H1 (cell line): Measurements from ENCODE around the gene ZNF577. TPM values are rescaled to one million over a fixed set of nuclear protein-coding genes. Genes with fewer than 3 reads are reported as not detected.

ENCODE experiments used
- CTCF ChIA-PET: fragments of 300-600 bp; sonication (Branson Sonifier 250); formaldehyde crosslinking; loops from one replicate; lab custom pipeline; 2021; ENCODE audit not compliant: partially characterized antibody; lab: Charles Lee
- POLR2A ChIA-PET: fragments of 300-600 bp; sonication (Branson Sonifier 250); formaldehyde crosslinking; loops from one replicate; lab custom pipeline; 2021; ENCODE audit warnings: inconsistent platforms; ENCODE audit not compliant: partially characterized antibody; lab: Charles Lee
- DNase-seq, 2 experiments: peaks; one replicate each; pipeline versions ENCODE4 v3.0.0 to v3.0.0-alpha.2; 2010 to 2022; ENCODE audit warnings: low spot score in 2 of 2, low read depth in 1 of 2, mixed read lengths in 1 of 2
- FAIRE-seq: peaks from 2 replicates; lab custom pipeline; 2011; peaks lifted over from hg19 to GRCh38; lab: Jason Lieb, UNC
- H2AFZ ChIP-seq: 2 replicates; pipeline ENCODE4 v1.8.1; 2012; ENCODE audit warnings: low read length, inconsistent platforms
- H2AK5ac ChIP-seq: 2 replicates; pipeline ENCODE4 v1.6.1; 2013; ENCODE audit warnings: low read depth, low read length
- H2BK120ac ChIP-seq: replicated peaks from 2 replicates; pipeline ENCODE3; 2013; ENCODE audit warnings: low read depth, low read length, inconsistent platforms
- H2BK12ac ChIP-seq: 2 replicates; pipeline ENCODE4 v1.6.1; 2013; ENCODE audit warnings: low read depth, low read length
- H2BK15ac ChIP-seq: 2 replicates; pipeline ENCODE4 v1.6.1; 2013; ENCODE audit warnings: low read length
- H2BK20ac ChIP-seq: 2 replicates; pipeline ENCODE4 v1.6.1; 2013; ENCODE audit warnings: low read length
- H2BK5ac ChIP-seq: 2 replicates; pipeline ENCODE4 v1.6.1; 2013; ENCODE audit warnings: low read depth, low read length
- H3K14ac ChIP-seq: 2 replicates; pipeline ENCODE4 v1.6.1; 2013; ENCODE audit warnings: inconsistent platforms; ENCODE audit not compliant: insufficient read length
- H3K18ac ChIP-seq: 2 replicates; pipeline ENCODE4 v1.6.1; 2013; ENCODE audit warnings: low read length; ENCODE audit errors: extremely low read depth
- H3K23ac ChIP-seq: 2 replicates; pipeline ENCODE4 v1.6.1; 2013; ENCODE audit warnings: inconsistent platforms; ENCODE audit not compliant: insufficient read length
- H3K23me2 ChIP-seq: 2 replicates; pipeline ENCODE4 v1.6.1; 2013; ENCODE audit warnings: low read depth, low read length
- H3K27ac ChIP-seq: 2 replicates; pipeline ENCODE4 v1.6.1; 2011; ENCODE audit warnings: low read depth, low read length, inconsistent platforms
- H3K27me3 ChIP-seq, 4 experiments: replicated peaks in 1 of 4; 1 replicate in 1 of 4; 2 replicates in 3 of 4; pipeline versions ENCODE4 v1.6.1 to v1.8.1; 2011 to 2013; ENCODE audit warnings: low read length in 3 of 4, mild to moderate bottlenecking in 3 of 4, inconsistent platforms in 2 of 4, mixed read lengths in 2 of 4, moderate library complexity in 1 of 4; ENCODE audit not compliant: control insufficient read depth in 3 of 4, insufficient read depth in 3 of 4; ENCODE audit errors: extremely low read depth in 1 of 4
- H3K36me3 ChIP-seq, 4 experiments: 2 replicates each; pipeline versions ENCODE4 v1.6.1 to v1.8.1; 2011 to 2013; ENCODE audit warnings: mild to moderate bottlenecking in 4 of 4, low read length in 3 of 4, moderate library complexity in 2 of 4, control low read depth in 1 of 4, inconsistent platforms in 1 of 4; ENCODE audit not compliant: insufficient read depth in 4 of 4, control insufficient read depth in 2 of 4
- H3K4ac ChIP-seq: replicated peaks from 2 replicates; pipeline ENCODE3; 2013; ENCODE audit warnings: low read length, low read depth, mixed read lengths, inconsistent platforms; ENCODE audit not compliant: insufficient read length
- H3K4me1 ChIP-seq, 4 experiments: replicated peaks in 1 of 4; 1 replicate in 1 of 4; 2 replicates in 3 of 4; pipeline versions ENCODE4 v1.6.1 to v1.8.1; 2011 to 2013; ENCODE audit warnings: low read length in 3 of 4, inconsistent platforms in 2 of 4, mixed read lengths in 1 of 4; ENCODE audit not compliant: insufficient read depth in 4 of 4, control insufficient read depth in 3 of 4
- H3K4me2 ChIP-seq, 2 experiments: 2 replicates each; pipeline versions ENCODE4 v1.6.1 to v1.8.1; 2011 to 2013; ENCODE audit warnings: low read depth in 2 of 2, low read length in 2 of 2, control low read depth in 1 of 2, inconsistent platforms in 1 of 2, mild to moderate bottlenecking in 1 of 2; ENCODE audit not compliant: insufficient read depth in 1 of 2
- H3K4me3 ChIP-seq, 4 experiments: fragments of 200-600, 300-600 bp in 1 of 4; sonication (generic), shearing (Covaris generic), sonication (Bioruptor Twin) in 1 of 4; 2 replicates each; pipeline versions ENCODE4 v1.5.1 to v1.8.1; 2011 to 2016; ENCODE audit warnings: low read length in 4 of 4, low read depth in 3 of 4, control low read depth in 2 of 4, inconsistent platforms in 2 of 4, mild to moderate bottlenecking in 2 of 4, mixed read lengths in 1 of 4, moderate library complexity in 1 of 4; ENCODE audit not compliant: insufficient read depth in 2 of 4; ENCODE audit errors: extremely low read depth in 1 of 4
- H3K56ac ChIP-seq: replicated peaks from 2 replicates; pipeline ENCODE3; 2013; ENCODE audit warnings: low read depth, mild to moderate bottlenecking, mixed read lengths, low read length, inconsistent platforms; ENCODE audit not compliant: insufficient read length
- H3K79me1 ChIP-seq: 2 replicates; pipeline ENCODE4 v1.6.1; 2013; ENCODE audit warnings: low read depth, low read length, control low read depth
- H3K79me2 ChIP-seq, 2 experiments: 2 replicates each; pipeline versions ENCODE4 v1.6.1 to v1.8.1; 2012 to 2013; ENCODE audit warnings: low read length in 2 of 2, mild to moderate bottlenecking in 2 of 2, inconsistent platforms in 1 of 2; ENCODE audit not compliant: insufficient read depth in 2 of 2, control insufficient read depth in 1 of 2
- H3K9ac ChIP-seq, 4 experiments: replicated peaks in 1 of 4; 1 replicate in 1 of 4; 2 replicates in 3 of 4; pipeline versions ENCODE4 v1.6.1 to v1.8.1; 2011 to 2013; ENCODE audit warnings: low read depth in 3 of 4, low read length in 3 of 4, control low read depth in 2 of 4, mild to moderate bottlenecking in 2 of 4, moderate library complexity in 2 of 4, inconsistent platforms in 1 of 4; ENCODE audit errors: extremely low read depth in 1 of 4
- H3K9me3 ChIP-seq, 2 experiments: 2 replicates each; pipeline versions ENCODE4 v1.6.1 to v1.8.1; 2012 to 2013; ENCODE audit warnings: mild to moderate bottlenecking in 2 of 2, moderate library complexity in 2 of 2, control low read depth in 1 of 2, inconsistent platforms in 1 of 2, low read depth in 1 of 2, low read length in 1 of 2, mixed read lengths in 1 of 2; ENCODE audit not compliant: insufficient read depth in 2 of 2
- H4K20me1 ChIP-seq, 2 experiments: replicated peaks in 1 of 2; 2 replicates each; pipeline versions ENCODE3 to v1.8.1; 2011 to 2013; ENCODE audit warnings: inconsistent platforms in 2 of 2, low read length in 2 of 2, mild to moderate bottlenecking in 1 of 2; ENCODE audit not compliant: insufficient read depth in 2 of 2, control insufficient read depth in 1 of 2
- H4K5ac ChIP-seq: 2 replicates; pipeline ENCODE4 v1.6.1; 2013; ENCODE audit warnings: low read length, low read depth, mixed read lengths, inconsistent platforms; ENCODE audit not compliant: insufficient read length
- H4K8ac ChIP-seq: 2 replicates; pipeline ENCODE4 v1.8.0; 2013; ENCODE audit warnings: mild to moderate bottlenecking, moderate library complexity, low read length, inconsistent platforms; ENCODE audit not compliant: insufficient read depth; ENCODE audit errors: extremely low read depth
- H4K91ac ChIP-seq: replicated peaks from 2 replicates; pipeline ENCODE3; 2013; ENCODE audit warnings: low read length, mixed read lengths, inconsistent platforms; ENCODE audit not compliant: insufficient read length
- BCL11A ChIP-seq, 2 experiments: IDR thresholded peaks; one replicate each; pipeline ENCODE4 v1.6.1; 2011; ENCODE audit warnings: low read depth in 2 of 2, low read length in 2 of 2, mild to moderate bottlenecking in 2 of 2
- CBX8 ChIP-seq: fragments of 300-800, 300-1000 bp; sonication (generic); IDR thresholded peaks from 2 replicates; pipeline ENCODE4 v1.7.1; 2016; ENCODE audit warnings: low read depth, low read length, borderline replicate concordance
- KDM1A ChIP-seq: fragments of 200-600, 300-600 bp; sonication (generic); IDR thresholded peaks from 2 replicates; pipeline ENCODE4 v1.7.1; 2016; ENCODE audit warnings: mild to moderate bottlenecking, low read length, borderline replicate concordance
- KDM4A ChIP-seq: IDR thresholded peaks from one replicate; pipeline ENCODE4 v1.7.1; 2012; ENCODE audit warnings: low read depth, mild to moderate bottlenecking, moderate library complexity, low read length, inconsistent platforms; ENCODE audit not compliant: severe bottlenecking
- NANOG ChIP-seq: IDR thresholded peaks from 2 replicates; pipeline ENCODE4 v1.6.1; 2011; ENCODE audit warnings: low read length, low read depth, mild to moderate bottlenecking, inconsistent platforms; ENCODE audit not compliant: insufficient read depth, poor library complexity, severe bottlenecking
- POLR2AphosphoS5 ChIP-seq: IDR thresholded peaks from 2 replicates; pipeline ENCODE4 v1.6.1; 2011; ENCODE audit warnings: low read depth, low read length
- RAD21 ChIP-seq, 2 experiments: IDR thresholded peaks in 1 of 2; conservative IDR thresholded peaks in 1 of 2; 2 replicates each; pipeline ENCODE4 v1.6.1; 2011; ENCODE audit warnings: low read depth in 2 of 2, low read length in 2 of 2, improper control_type of control experiment in 1 of 2, inconsistent platforms in 1 of 2, mild to moderate bottlenecking in 1 of 2, moderate library complexity in 1 of 2
- RBBP5 ChIP-seq: IDR thresholded peaks from 2 replicates; pipeline ENCODE4 v1.7.1; 2012; ENCODE audit warnings: low read depth, mild to moderate bottlenecking, inconsistent platforms, low read length, moderate library complexity, borderline replicate concordance
- RFX5 ChIP-seq: IDR thresholded peaks from 2 replicates; pipeline ENCODE4 v1.6.1; 2011; ENCODE audit warnings: low read depth, low read length, improper control_type of control experiment, borderline replicate concordance
- RXRA ChIP-seq: IDR thresholded peaks from 2 replicates; pipeline ENCODE4 v1.6.1; 2011; ENCODE audit warnings: low read depth, mild to moderate bottlenecking, low read length, moderate library complexity; ENCODE audit not compliant: insufficient read depth
- SIX5 ChIP-seq: IDR thresholded peaks from 2 replicates; pipeline ENCODE4 v1.6.1; 2011; ENCODE audit warnings: mild to moderate bottlenecking, low read depth, low read length
- SP1 ChIP-seq: IDR thresholded peaks from 2 replicates; pipeline ENCODE4 v1.6.1; 2011; ENCODE audit warnings: low read depth, low read length
- SRF ChIP-seq: IDR thresholded peaks from 2 replicates; pipeline ENCODE4 v1.6.1; 2011; ENCODE audit warnings: mild to moderate bottlenecking, low read depth, low read length, moderate library complexity
- ZNF274 ChIP-seq: IDR thresholded peaks from 2 replicates; pipeline ENCODE4 v1.7.0; 2012; ENCODE audit warnings: low read length, borderline replicate concordance; ENCODE audit errors: extremely low read depth
- WGBS, 2 experiments: shearing (Covaris generic) in 1 of 2; methylation state at CpG; one replicate each; pipeline versions ENCODE4 v1.1.6 to v1.1.7; 2013 to 2015; ENCODE audit warnings: low lambda C conversion rate in 2 of 2, mixed read lengths in 2 of 2, inconsistent platforms in 1 of 2, low coverage in 1 of 2, missing lambda C conversion rate in 1 of 2; ENCODE audit not compliant: insufficient replicate concordance in 2 of 2, insufficient coverage in 1 of 2, insufficient read length in 1 of 2; ENCODE audit errors: extremely low coverage in 1 of 2, missing lambda C conversion rate in 1 of 2; 5-methylcytosine and 5-hydroxymethylcytosine counted together
- polyA plus RNA-seq, 7 experiments: library from polyadenylated mRNA; depleted of rRNA in 3 of 7; stranded (reverse) in 5 of 7; unstranded in 2 of 7; fragments of >200 nt in 5 of 7; fragments of 200-250 nt in 2 of 7; gene quantifications; 1 replicate in 5 of 7; 2 replicates in 1 of 7; 4 replicates in 1 of 7; pipeline versions ENCODE4 v1.2.1 to v1.2.3, GENCODE V29; 2011 to 2013; ENCODE audit warnings: missing spikeins in 2 of 7, mixed read lengths in 2 of 7
- total RNA-seq: library from RNA; stranded (reverse); fragmentation: NEBNext Ultra II Directional; extraction: Animal tissue kit (Norgen Biotek cat#: 25700); gene quantifications from 2 replicates; pipeline ENCODE4 v1.2.1, GENCODE V29; 2021
- TF ChIP-seq, protein P1 (sequence below): IDR thresholded peaks from 2 replicates; pipeline ENCODE4 v1.6.1; 2012; ENCODE audit warnings: inconsistent platforms

Gene ZNF577
- total and polyA plus RNA-seq, 2 of the 8 experiments (the other 6 are each of a cell fraction or from before 2014, with no cell fraction given) = 13.8 to 14.9 TPM

DNA sequence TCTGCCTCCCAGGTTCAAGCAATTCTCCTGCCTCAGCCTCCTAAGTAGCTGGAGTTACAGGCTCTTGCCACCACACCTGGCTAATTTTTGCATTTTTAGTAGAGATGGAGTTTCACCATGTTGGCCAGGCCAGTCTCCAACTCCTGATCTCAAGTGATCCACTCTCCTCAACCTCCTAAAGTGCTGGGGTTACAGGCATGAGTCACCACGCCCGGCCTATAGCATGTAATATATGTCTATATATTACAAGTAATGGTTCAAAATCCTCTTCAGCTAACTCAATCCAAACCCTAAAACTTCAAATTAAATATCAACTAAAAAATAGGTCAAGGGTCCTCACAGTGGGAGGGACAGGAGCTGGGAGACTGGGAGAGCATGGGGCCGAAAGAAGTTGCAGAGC lies 64.8 kb downstream of the ZNF577 start:
- H3K4me3 ChIP-seq = no peak overlapping the region
- H4K91ac ChIP-seq = no peak overlapping the region
- no peaks in the 10 kb centered on the region for H4K20me1 ChIP-seq
- 98% methylated on average over 3 of the region's 3 CpGs; no CpG with 5 or more reads in 1 of the 2 experiments for WGBS, 2 experiments
- H3K79me1 ChIP-seq = no peaks in the 10 kb centered on the region
- FAIRE-seq (no peak), DNase-seq (no peak)
- H3K18ac ChIP-seq = no peak overlapping the region
- no peak overlapping the region for H4K5ac ChIP-seq
- H2BK120ac ChIP-seq = no peak overlapping the region
- ChIA-PET POLR2A (no interaction called here), CTCF (no interaction called here)
- H3K4me2 ChIP-seq = no peak overlapping the region
- H2BK12ac ChIP-seq = no peak overlapping the region
- no peak overlapping the region for H2AK5ac ChIP-seq
- 0 out of 2 replicates have a peak, but pooled peaks cover 2% of the 10 kb centered on the region for H3K23me2 ChIP-seq
- no peak overlapping the region for H3K4ac ChIP-seq
- no peaks in the 10 kb centered on the region for H3K36me3 ChIP-seq
- peaks cover 24 to 31% of the 10 kb centered on the region in 2 experiments; a peak in 3 of 4 replicates for H3K9me3 ChIP-seq
- H2BK15ac ChIP-seq = no peak overlapping the region
- H3K56ac ChIP-seq = no peak overlapping the region
- no peaks in the 10 kb centered on the region for H3K27me3 ChIP-seq
- H2BK5ac ChIP-seq = no peak overlapping the region
- H3K23ac ChIP-seq = no peak overlapping the region
- H2BK20ac ChIP-seq = no peak overlapping the region
- H4K8ac ChIP-seq = no peak overlapping the region
- H3K4me1 ChIP-seq = no peaks in the 10 kb centered on the region
- H3K9ac ChIP-seq = no peak overlapping the region
- H2AFZ ChIP-seq = no peak overlapping the region
- H3K14ac ChIP-seq = no peak overlapping the region
- H3K27ac ChIP-seq = no peak overlapping the region
- H3K79me2 ChIP-seq = no peaks in the 10 kb centered on the region
- TF ChIP-seq RXRA (no peak), BCL11A (IDR thresholded peaks at IDR 0.05; ENCODE audit: low read depth in 2 of 2, low read length in 2 of 2) (no peak), SP1 (no peak), RAD21 (IDR thresholded peaks at IDR 0.05 in 1 of 2, conservative IDR thresholded peaks at IDR 0.05 in 1 of 2; ENCODE audit: low read depth in 2 of 2, low read length in 2 of 2) (no peak), NANOG (no peak), ZNF274 (no peak), SIX5 (no peak), RBBP5 (no peak), KDM1A (no peak), SRF (no peak), KDM4A (no peak), CBX8 (no peak), POLR2AphosphoS5 (no peak), RFX5 (no peak)
- TF ChIP-seq, protein P1, sequence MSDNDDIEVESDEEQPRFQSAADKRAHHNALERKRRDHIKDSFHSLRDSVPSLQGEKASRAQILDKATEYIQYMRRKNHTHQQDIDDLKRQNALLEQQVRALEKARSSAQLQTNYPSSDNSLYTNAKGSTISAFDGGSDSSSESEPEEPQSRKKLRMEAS = no peak
